ENCODE results near the gene OPCML.

Gene OPCML

DNA sequence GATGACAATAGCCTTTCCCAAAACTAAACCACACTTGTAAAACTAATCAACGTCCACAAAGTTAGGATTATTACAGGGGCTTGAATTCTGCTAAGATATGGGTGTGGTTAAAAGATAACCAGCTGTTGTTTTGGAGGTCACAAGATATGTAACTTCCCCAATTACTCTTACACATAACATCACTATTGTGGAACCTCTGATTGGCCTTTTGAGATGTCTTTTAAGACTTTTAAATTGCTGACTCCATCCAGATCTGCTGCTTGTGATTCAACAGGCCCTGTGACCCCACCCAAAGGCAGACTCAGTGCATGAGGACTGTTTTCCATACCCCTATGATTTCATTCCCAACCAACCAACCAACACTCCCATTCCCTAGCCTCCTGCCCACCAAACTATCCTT, 893.9 kb downstream of the OPCML start:
- DNase-seq, result no peak

GRCh38 chr11:132636523-132636922, 895.8 kb downstream of the OPCML start:
- DNase-seq, result no peak

GRCh38 chr11:132632641-132633124, 899.6 kb downstream of the OPCML start:
- DNase-seq, result no peak

DNA sequence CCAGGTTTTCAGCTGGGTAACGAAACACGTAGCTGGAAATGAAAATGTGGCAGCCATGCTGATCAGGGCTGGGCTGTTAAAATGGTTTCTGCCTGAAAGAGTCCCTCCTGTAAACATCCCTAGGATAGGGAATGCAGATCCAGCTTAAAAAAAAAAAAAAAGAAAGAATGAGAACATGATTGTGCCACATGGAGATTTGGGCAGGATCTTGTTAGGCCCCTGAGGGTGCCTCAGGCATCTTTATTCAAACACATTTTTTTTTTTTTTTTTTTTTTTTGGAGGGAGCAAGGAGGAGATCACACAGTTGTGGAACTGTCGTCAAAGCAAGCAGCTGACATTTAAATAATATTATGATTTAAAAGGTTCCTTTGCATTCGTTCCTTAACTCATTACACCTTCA, 900.3 kb downstream of the OPCML start:
- no peak for DNase-seq

DNA sequence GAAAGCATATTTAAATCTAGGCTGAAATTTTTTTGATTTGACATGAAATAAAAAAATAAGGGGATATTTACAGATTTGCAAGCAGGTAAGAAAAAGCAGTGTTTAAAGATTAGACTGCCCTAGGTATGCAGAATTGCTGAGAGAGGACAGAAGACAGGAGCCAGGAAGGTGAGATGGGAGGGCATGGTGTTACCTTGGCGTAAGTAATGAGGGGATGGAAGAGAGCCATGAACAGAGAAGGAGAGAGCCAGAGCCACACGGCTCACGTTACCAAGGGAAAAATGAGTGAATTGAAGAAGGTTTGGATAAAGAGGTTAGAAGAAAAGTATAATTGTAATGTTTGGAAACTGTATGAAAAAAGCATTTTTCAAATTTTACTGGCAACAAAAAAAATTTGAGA, 904.3 kb downstream of the OPCML start:
- no peak for DNase-seq

- DNase-seq, result no peak
Observed at GRCh38 chr11:132626446-132626845, 905.9 kb downstream of the OPCML start.

DNA sequence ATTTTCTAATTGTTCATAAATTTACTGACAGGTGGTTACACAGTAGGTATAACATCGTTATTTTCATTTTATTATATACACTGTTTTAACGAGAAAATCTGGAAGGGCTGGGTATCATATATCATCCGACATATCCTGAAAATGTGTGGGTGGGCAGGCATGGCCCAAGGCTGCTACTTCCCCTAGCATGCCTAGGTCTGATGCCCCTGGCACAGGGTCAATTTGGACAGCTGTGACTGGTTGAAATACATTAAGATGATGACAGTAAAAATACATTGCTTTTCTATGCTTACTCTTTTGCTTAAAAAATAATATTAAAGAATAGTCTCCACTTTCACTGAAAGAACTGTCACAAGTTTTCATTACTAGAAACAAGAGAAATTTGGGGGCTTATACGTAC, 908.8 kb downstream of the OPCML start:
- no peak for DNase-seq

GRCh38 chr11:132621976-132622580, 910.2 kb downstream of the OPCML start:
- DNase-seq, result no peak

GRCh38 chr11:132620423-132620822, 911.9 kb downstream of the OPCML start:
- no peak for DNase-seq

DNA sequence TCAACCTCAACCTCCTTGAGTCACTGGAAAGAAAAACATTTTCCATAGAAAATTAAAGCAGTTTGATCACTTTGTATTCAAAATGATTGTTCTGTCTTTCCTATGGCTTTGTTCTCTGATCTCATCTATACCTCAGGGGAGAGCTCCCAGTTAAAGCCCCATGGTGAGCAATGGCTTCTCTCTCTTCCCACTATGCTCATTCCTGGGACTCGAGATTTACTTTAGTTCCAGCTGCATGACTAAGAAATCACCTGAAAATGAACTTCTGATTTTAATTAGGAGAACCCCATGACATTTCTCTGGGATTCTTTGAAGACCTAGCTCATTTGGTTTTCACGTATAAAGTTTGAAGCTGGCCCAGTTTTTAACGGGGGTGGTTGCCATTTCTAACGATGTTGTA, 921.5 kb downstream of the OPCML start:
- no peak for DNase-seq

GRCh38 chr11:132610216-132610615, 922.1 kb downstream of the OPCML start:
- no peak for DNase-seq

DNA sequence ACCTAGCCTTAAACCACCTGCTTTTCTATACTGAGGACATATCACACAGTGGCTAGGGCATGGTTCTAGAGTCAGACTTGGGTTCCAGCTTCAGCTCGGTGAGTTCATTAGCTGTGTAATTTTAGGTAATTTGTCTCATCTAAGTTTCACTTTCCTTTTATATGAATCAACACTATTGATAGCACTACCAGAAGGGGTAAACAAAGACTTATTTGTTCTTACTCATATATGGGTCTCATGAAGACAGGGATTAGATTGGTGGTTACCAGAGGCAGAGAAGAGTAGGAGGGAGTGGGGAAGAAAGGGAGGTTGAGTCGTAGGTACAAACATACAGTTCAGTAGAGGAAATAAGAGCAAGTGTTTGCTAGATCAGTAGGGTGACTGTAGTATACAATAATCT, 924.7 kb downstream of the OPCML start:
- DNase-seq, result no peak

DNA sequence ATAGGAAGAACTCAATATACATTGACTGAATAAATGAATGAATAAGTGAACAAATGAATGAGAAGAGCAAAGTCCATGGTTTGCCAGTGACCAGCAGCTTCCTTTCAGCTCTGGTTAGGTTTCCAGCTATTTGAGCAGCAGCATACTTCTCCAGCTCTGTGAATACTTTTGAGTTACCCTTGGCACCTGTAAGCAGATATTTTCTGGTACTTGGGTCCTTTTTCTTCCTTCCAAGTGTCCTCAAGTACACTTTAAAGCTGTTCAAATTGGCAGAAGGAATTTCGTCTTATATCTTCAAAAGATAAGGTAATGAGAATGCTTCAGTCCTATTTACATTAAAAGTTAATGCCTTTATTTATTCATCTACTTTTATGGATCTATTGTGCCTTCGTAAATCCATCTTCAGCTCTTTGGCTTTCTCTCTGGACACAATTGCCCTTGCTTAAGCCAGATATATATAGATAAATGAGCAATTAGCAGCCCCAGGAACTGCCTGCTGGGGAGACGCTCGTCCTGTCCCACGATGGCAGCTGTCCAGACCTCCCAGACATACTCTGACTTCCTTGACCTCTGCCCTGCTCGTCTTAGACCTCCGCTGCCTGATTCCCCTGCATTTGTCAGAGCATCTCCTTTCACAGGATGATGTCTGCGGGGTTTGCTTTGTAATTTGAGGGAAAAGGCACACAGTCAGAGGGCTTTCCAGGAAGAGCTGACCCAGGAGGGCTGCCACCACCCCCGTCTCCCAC, 926.3 kb downstream of the OPCML start:
- DNase-seq, result no peak

- DNase-seq, result no peak
Observed at GRCh38 chr11:132604431-132604830, 927.9 kb downstream of the OPCML start.

DNA sequence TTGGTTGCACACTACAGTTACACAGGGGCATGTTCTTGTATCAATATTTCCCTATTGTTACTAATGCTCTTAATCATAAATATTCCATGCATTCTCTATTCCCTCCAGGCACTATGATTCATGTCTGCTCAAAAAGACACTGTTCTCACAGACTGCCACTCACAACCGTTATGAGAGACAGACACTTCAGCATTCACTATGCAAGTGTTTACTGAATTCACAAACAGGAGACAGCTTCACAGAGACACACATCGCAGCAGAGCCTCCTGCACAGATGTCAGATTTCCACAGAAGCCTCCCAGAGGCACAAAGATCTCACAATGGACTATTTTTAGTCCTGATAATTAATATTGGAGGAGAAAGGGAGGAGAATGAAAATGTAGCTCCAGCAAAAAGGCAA, 930.4 kb downstream of the OPCML start:
- DNase-seq, result no peak

- no peak for DNase-seq
Observed at GRCh38 chr11:132595711-132596134, 936.6 kb downstream of the OPCML start.

DNA sequence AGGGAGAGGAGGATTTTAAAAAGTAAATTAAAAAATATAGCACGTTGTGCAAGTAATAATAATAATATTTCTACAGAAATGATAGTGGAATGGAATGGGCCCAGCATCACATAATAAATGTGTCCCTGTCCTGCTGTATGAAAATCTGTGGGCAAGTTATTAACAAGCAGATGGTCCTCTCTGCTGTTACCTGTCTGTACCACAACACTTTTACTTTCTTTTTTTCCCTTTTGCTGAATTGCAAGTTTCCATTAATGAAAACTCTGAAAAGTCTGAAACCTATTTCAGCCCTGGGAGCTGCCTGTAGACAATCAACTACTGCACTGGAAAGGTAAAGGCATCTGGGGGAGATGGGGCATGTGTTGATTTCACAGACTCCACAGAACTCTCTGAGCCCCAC, 937.1 kb downstream of the OPCML start:
- no peak for DNase-seq

DNA sequence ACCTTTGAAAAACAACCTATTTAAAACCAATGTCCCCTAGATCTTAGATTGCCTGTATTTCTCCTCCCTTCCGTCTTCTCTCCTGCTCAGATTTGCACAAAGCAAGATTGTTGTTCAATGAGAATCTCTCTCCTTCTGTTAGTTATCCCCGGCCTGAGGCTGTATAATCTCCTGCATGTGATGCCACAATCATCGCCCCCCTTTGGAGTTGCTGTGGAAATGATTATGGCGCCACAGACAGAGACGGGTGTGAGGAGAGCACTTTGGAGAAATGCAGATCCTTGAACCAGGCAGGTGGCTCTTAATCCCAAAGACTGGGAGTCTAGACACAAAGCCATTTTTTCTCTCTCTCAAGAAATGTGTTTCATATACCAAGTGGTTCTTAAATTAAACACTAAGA, 941.3 kb downstream of the OPCML start:
- DNase-seq, result no peak

- no peak for DNase-seq
Observed at GRCh38 chr11:132590554-132590953, 941.7 kb downstream of the OPCML start.

DNA sequence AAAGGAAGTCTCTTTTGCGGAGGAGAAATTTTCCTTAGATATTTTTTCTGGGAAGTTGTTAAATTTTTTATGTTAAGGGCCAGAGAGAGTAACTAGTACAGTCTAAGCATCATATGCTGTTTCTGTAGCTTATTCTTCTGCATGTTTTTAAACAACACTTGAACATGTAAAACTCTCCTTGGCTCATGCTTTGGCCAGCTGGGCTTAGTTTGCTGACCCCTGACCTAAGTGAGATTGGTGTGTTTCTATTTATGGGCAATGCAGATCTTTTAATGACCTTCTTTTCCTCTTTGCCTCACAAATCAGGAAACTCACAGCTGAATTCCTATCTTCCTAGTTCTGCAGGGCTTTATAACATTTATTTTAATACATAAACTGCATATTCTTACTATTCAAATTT, 942.5 kb downstream of the OPCML start:
- DNase-seq, result no peak

DNA sequence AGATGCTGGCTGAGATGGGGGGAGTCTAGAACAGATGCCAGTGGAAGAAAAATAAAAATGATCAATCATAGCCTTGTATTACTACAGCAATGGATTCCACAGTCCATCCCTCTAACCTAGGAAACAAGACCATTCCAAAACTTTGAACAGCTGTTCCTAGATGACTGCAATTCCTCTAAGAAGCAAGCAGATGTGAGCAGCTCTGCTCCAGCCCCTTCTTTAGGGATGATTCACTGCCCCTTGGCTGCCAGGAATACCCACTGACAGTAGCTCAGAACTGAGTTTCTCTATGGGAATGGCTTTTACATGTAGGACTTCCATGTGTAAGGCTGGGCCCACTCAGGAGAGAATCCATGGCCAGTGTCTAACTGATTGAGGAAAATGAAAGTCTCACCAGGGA, 943.9 kb downstream of the OPCML start:
- DNase-seq, result no peak

- DNase-seq, result no peak
Observed at GRCh38 chr11:132587716-132588115, 944.6 kb downstream of the OPCML start.

GRCh38 chr11:132586801-132587200, 945.5 kb downstream of the OPCML start:
- no peak for DNase-seq

- no peak for DNase-seq
Observed at GRCh38 chr11:132579634-132580327, 952.5 kb downstream of the OPCML start.
